GM21619 (cell line): Measurements from ENCODE around the gene ANKRD31.
"Not testable (repeated sequence)": the region's sequence is repeated elsewhere in the genome, so short reads cannot be mapped to it uniquely, and the experiment has no call there.

Experiments used
- ATAC-seq: cut with Tn5 transposase; IDR thresholded peaks from one replicate; pipeline ENCODE4 v1.9.1; 2021; ENCODE audit not compliant: unreplicated experiment

The ANKRD31 gene, protein sequence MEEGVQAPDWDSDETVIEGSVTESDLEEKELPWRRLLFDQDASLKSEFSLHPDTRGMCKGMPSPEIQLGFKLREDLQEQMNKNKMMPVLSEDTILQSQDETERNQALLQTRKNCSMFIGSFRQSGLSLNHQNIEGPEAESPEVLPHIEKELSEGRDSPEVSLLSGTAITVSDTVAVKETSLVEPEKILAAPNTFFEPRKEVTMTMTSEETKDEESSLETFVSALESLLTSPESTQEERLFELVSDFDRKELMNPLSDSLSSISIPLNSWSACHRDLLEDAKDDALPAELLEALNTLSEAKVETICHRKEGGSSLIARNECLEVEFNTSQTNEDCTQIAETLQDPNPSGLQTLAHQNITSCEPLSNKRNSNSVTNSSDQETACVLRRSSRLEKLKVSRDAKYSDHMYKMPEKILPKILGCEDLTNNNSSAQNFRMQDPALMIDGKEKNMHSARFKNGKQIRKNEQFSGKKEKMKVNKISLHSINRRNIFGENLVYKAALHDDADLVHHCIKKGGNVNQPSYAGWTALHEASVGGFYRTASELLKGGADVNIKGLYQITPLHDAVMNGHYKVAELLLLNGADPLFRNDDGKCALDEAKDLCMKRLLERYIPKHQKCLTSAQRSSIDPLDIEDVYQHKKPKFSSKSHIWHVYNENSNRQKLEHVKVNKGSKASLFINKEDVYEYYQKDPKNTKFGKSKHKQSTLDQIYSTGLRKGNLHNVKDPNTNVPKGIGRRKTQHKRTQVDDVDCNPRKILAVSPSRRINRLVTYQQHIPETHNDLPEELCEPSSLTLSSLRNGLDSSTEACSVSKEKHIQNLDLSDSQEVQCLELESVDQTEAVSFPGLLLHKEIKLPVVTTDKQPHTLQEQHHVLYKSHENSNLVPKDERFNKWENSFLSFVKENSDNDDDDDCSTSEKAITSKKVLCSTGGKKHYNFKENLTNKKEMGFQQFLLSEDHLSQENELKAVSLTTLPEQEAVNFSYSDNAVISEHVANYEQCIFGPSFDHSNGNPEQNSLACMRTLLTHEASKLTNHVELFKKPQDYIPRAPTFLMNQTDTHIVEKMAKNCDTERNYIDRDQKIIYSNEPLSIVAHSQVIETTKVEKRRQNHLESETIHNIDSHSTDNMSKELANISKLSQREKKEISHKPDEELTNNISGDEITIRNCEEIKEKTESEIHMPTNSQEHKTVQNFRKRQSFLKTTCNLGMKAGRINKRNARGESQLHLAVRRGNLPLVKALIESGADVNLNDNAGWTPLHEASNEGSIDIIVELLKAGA (N-terminal part only)

DNA sequence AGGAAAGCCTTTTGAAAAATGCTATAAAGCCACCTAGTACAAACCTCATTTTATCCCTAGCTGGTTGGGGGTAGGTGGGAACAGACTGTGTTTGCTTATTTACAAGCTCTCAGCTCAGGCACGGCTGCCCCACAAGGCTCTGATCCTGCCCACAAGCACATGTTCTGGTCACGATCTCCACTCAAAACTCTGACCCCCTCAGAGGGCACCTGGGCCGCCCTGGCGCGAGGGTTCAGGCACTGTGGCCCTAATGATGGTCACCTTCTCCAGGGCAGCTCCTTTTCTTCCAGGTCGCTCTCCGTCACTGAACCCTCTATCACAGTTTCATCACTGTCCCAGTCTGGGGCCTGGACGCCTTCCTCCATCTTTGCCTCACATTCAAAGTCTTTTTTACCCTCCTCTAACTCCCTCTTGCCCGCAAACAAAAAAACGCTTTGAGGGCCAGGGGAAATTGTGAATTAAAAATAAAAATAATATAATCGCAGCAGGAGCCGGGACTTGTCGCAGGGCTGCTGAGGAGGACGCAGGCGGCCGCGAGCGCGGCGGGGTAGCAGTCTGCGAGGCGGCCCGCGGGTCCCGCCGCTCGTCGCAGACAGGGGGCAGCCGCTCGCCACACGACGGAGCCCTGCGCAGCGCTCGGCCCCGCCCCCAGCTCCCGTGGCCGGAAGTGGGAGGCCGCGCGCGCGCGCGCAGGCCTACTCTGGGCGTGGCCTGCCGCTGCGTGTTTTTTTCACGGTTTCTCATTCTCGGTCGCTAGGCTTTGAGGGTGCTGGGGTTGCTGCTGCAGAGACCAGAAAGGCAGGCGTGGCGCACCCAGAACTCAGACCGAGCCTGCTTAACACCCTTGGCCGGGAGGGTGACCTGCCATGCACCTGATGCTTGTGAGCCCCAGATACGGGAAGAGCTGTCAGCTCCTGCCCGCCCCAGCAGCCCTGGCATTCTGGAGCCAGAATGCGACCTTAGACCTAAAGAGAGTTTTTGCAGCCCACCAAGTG, at the start of gene ANKRD31:
Gene ANKRD31 (minus strand): TSS at position 557 of the 995 bp plus-strand sequence. CDS start 192 bp downstream, at position 365.
- ATAC-seq = peak; percentile 98

DNA sequence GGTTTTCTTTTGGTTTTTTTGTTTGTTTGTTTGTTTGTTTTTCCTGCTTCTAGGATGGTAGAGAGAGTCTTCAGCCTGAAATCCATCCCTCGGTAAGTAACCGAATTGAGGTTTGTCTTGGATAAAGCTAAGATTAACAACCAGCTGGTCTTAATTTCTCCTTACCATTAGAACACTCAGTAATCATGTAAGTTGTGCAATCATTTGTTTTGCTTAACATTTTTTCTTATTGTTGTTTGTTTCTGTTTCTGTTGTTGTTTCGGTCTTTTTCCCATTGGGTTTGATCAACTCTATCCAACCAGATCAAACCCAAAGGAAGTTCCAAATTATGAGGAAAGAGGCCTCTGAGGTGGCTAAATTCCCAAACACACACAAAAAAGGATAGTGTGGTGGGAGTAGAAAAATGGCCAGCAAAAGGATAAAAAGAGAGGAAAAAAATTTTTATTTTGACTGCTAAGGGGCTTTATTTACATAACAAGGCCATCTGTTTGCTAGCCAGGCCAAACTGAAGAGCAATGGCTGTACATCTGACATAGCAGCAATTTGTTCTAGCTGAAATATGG, 49.6 kb upstream of the ANKRD31 start:
- ATAC-seq = no peak

DNA sequence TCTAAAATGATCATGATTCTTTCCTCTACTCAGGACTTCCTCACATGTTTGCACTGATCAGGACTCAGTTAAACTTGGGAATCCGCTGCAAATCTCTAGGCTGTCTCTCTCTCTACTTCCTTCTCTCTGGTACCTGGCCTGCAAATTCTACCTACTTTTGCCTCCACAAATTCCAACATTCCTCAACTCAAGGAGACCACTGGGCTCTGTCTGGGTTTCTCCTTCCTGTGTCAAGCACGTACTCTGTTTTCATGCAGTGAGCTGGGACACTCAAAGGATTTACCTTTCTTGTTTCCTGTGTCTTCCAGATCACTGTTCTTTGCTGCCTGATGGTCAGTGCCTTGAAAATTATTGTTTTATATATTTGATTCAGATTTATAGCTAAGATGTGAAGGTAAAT, 45.9 kb upstream of the ANKRD31 start:
- ATAC-seq = no peak

DNA sequence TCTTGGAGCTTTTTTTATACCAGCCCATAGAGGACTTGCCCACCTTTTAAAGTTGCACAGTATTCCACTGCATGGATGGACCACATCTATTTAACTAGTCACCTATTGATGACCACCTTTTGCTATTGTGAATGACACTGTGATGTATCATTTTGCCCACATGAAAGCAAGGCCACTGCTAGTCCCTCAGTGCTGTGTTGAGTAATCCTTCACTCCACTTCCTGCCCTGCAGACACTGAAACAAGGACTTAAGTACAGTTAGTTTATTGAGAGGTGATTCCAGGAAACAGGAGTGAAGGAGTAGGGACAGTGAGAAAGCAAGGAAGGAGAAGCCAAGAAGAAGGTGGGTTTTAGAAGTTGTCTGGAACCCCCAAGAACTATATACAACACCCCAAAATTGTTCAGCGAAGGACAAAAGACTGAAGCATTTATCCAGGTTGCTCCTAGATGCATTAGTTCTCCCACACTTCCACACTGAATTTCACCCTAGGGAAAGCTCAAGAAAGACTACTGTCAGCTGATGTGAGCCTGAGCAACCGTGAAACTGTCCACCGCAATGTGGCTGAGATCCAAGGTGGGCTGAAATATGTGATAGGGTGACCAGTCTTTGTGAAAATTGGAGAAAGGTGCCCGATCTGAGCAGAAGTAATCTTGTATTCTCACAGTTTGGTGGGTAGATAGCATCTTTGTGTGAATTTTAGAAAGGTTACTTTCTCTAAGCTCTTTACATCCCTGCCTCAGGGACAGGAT, 45.2 kb upstream of the ANKRD31 start:
- ATAC-seq = no peak

DNA sequence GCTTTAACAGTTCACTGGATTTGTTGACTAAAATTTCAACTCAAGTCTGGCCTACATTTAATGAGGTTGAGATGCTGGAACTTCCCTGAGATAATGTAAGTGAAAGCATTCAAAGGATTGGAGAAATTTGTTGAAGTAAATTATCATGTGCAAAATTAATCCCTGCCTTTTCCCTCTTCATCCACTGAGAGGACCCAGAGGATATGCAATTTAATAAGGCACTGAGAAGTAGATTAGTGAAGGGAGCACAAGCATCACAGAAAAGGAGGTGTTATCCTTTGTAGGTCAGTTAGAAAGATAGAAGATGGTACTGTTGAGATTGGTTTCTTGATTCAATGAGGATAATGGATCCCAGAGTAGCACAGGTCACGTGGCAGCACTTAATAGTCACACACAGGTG, 42.6 kb upstream of the ANKRD31 start:
- no peak for ATAC-seq

DNA sequence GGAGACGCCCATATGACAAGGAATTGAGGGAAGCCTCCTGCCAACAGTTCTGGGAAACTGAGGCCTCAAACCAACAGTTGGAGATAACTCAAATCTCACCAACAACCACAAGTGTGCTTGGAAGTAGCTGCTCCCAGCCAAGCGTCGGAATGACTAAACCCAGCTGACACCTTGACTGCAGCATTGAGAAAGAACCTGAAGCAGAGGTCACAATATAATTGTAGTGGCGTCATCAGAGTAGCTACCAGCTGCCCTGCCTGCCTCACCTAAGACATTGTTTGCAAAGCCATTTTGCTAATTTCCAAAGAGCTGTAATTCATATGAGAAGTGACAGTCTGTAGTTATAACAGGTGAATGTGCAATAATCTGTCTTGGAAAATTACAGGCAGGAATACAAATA, 40.8 kb upstream of the ANKRD31 start:
- ATAC-seq = no peak

DNA sequence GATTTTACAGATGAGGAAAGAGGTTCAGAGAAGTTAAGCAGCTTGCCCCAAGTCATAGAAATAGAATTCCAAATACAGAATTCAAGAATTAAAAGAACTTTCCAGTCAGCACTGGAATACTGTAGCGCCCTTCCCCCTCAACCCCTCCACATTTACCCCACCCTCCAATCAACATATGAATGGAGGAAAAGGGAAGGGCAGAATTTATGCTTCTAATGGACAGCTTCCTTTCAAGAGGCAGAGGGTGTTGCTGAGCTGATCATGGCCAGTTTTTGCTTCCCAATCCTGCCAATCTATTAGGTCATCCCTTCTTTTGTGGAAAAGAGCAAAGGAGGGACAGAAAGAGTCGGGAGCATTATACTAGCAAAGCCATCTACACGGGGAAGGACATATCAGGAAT, 39.1 kb upstream of the ANKRD31 start:
- ATAC-seq = no peak

DNA sequence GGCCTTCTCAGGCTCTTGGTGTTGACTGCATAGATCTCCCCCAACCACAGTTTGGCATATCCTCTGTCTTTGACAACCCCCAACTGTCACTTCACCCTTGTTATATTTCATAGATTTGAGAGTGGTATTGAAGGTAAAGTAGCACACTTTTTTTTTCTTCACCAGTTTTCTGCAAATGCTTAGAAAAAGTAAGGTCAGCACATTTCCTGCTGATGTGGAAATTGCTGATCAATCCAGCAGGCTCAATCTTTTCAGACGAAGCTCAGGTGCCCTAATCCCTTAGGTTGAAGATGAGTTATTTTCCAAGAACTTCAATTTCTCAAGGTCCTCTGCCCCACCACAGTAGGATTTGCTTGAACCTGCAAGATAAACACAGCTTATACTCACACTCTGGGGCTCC, 38.5 kb upstream of the ANKRD31 start:
- no peak for ATAC-seq

DNA sequence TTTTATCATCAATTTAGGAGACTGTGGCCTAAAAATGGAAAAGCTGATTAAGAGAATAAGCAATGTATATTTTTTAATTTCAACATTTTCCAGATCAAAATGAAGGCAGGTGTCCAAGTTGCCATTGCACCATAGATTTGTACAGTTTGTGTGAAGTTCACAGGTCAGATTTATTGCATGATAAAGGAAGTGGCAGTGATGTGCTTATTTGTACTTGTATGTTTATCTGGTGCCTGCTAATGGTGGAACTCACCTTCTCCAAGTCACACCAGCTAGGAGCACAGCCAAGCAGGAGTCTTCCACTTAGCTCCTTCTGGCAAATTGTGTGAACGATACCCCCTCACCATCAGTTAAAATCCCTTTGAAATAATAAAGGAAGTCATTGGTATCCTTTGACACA, 37.8 kb upstream of the ANKRD31 start:
- ATAC-seq = no peak

DNA sequence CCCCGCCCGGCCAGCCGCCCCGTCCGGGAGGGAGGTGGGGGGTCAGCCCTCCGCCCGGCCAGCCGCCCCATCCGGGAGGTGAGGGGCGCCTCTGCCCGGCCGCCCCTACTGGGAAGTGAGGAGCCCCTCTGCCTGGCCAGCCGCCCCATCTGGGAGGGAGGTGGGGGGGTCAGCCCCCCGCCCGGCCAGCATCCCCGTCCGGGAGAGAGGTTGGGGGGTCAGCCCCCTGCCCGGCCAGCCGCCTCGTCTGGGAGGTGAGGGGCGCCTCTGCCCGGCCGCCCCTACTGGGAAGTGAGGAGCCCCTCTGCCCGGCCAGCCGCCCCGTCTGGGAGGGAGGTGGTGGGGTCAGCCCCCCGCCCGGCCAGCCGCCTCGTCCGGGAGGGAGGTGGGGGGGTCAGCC, 33.9 kb upstream of the ANKRD31 start:
- not testable (repeated sequence) for ATAC-seq

DNA sequence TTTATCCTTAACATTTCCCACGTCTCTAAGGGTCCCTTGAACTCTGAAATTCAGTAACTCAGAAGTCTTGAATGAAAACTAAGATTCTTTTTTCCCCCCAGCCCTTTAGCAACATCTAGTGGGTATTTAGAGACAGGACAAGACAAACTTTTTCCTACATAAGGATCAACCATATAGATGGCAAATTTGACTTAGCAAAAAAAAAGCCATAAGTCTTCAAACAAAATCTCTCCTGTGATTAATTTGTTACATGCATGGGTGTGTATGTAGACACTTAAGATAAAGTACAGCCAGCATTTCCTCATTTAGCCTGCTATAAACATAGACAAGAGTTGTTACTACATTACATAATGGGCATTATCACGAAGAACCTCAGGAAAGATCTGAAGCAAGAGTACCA, 29.1 kb upstream of the ANKRD31 start:
- no peak for ATAC-seq

DNA sequence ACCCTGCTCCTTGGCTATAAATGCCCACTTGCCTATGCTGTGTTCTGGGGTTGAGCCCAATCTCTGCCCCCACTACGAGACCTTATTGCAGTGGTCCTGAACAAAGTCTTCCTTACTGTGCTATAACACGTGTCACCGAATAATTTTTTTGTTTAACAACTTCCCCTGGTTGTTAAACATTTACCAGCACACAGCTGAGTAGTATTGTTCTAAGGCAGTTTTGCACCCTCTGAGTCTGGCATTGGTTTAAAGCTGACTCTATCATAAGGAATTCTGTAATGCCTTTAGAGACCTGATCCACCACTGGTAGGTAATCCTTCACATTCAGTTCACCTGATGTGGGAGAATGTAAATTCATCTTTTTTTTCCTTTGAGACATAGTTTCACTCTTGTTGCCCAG, 25.6 kb upstream of the ANKRD31 start:
- no peak for ATAC-seq

DNA sequence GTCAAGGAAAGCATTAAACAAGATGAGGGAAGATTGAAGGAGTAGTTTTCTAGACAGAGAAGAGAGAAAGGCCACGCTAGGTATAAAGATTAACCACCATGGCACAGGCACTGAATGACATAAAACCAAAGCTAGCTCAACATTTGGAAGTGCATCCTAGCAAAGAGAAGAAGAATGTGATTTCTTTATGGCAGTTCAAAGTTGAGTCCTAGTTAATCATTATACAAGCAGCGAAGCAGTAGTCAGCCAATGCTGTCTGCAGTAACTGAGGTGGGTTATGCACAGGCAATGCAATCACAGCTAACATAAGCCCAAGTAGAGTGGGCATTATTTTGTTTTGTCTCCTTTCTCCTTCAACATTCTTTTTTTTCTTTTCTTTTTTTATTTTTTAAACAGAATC, 24.0 kb upstream of the ANKRD31 start:
- ATAC-seq = no peak

DNA sequence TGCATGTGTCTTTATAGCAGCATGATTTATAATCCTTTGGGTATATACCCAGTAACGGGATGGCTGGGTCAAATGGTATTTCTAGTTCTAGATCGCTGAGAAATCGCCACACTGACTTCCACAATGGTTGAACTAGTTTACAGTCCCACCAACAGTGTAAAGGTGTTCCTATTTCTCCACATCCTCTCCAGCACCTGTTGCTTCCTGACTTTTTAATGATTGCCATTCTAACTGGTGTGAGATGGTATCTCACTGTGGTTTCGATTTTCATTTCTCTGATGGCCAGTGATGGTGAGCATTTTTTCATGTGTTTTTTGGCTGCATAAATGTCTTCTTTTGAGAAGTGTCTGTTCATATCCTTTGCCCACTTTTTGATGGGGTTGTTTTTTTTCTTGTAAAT, 13.8 kb upstream of the ANKRD31 start:
- ATAC-seq = not testable (repeated sequence)

DNA sequence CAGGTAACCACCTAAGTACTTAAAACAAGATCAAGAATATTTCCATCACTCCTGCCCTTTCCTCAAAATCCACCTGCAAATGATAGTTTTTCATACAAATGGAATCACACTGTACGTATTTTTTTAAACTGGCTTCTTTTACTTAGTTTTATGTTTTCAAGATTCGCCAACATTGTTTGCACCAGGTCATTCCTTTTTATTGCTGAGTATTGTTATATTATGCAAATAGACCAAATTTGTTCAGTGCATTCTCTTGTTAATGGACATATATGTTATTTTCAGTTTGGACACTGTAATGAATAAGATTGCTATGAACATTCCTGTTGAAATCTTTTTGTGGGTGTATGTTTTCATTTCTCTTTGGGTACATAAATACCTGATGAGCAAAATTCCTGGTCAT, 8.3 kb upstream of the ANKRD31 start:
- no peak for ATAC-seq

DNA sequence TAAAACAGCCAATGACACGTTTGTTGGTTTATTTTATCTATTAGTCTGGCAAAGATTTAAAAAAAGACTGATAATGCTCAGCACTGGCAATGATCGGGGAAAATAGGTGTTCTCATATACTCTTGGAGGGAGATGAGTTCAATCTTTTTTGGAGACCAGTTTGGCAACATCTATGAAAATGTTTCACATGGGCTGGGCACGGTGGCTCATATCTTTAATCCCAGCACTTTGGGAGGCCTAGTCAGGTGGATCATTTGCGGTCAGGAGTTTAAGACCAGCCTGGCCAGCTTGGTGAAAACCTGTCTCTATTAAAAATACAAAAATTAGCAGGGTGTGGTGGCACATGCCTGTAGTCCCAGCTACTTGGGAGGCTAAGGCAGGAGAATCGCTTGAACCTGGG, 6.8 kb upstream of the ANKRD31 start:
- no peak for ATAC-seq

DNA sequence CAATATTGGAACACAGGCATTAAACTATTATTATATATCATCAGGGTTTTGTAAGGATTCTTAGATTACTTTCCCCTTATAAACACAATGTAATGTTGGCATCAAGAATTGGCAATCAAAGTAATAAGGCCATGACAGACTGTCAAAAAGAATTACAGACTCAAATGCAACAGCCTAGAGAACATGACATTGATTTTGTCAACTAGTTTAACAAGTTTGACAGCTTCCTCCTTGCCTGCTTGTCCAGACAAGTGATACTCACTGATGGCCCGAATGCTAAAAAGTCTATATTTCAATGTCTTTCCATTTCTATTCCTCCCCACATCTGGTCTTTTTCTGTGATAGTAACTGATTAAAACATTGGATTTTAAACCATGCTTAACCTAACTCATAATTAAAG, 6.4 kb upstream of the ANKRD31 start:
- no peak for ATAC-seq

DNA sequence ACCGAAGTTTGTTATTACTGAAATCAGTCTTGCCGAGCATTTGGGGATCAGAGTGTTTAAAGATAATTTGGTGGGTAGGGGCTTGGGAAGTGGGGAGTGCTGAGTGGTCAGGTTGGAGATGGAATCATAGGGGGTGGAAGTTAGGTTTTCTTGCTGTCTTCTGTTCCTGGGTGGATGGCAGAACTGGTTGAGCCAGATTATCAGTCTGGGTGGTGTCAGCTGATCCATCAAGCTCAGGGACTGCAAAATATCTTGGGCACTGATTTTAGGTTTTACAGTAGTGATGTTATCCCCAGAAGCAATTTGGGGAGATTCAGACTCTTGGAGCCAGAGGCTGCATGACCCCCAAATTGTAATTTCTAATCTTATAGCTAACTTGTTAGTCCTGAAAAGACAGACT, 5.4 kb upstream of the ANKRD31 start:
- ATAC-seq = no peak

DNA sequence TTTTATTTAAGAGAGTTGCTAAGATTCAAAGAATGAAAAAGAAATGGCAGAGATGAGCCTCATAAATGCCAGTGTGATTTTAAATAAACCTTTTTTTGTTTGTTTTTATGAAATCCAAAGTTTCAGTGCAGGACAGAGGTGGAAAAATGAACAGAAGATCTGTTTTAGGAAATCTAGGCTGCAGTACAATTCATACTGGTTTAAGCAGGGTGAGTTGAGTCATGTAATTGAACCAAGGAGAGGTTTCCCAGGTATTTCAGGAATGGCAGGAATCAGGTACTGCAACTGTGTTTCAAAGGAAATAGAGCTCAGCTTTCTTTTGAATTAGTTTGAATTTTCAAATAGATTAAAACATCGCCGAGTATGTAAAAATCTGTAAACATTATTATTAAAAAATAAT, 3.0 kb upstream of the ANKRD31 start:
- ATAC-seq = no peak
